Activated CD4-positive, alpha-beta T cell treated with anti-CD3 and anti-CD28 coated beads, Interleukin-2, amount 50 U/mL, for 48 hours (primary cell): ENCODE data around the gene COL4A5.
"Not testable (repeated sequence)": the region's sequence is repeated elsewhere in the genome, so short reads cannot be mapped to it uniquely, and the experiment has no call there.

Experiments used
- DNase-seq, 2 experiments: peaks; one replicate each; pipeline ENCODE4 v3.0.0-alpha.2; 2020

COL4A5 gene

GRCh38 chrX:108439426-108439942, at the start of gene COL4A5:
Gene COL4A5, plus strand, starts transcription at chrX:108439838. Its CDS starts 288 bp downstream, at chrX:108440126.
- no peak for DNase-seq

GRCh38 chrX:108390976-108391717, 48.5 kb upstream of the COL4A5 start:
- DNase-seq: not testable (repeated sequence)

GRCh38 chrX:108396188-108396891, 43.3 kb upstream of the COL4A5 start:
- DNase-seq: no peak

GRCh38 chrX:108396986-108397385, 42.7 kb upstream of the COL4A5 start:
- no peak for DNase-seq

- no peak for DNase-seq
These were observed 41.8 kb upstream of the COL4A5 start for GRCh38 chrX:108397627-108398391.

GRCh38 chrX:108399418-108400165, 40.0 kb upstream of the COL4A5 start:
- no peak for DNase-seq

GRCh38 chrX:108412783-108413182, 26.9 kb upstream of the COL4A5 start:
- no peak for DNase-seq

- DNase-seq: no peak
These were observed 24.5 kb upstream of the COL4A5 start for GRCh38 chrX:108415146-108415545.

- no peak for DNase-seq
These were observed 23.7 kb upstream of the COL4A5 start for GRCh38 chrX:108415891-108416290.

GRCh38 chrX:108417257-108417656, 22.4 kb upstream of the COL4A5 start:
- DNase-seq: no peak

GRCh38 chrX:108419401-108419800, 20.2 kb upstream of the COL4A5 start:
- DNase-seq: no peak

GRCh38 chrX:108420481-108420880, 19.2 kb upstream of the COL4A5 start:
- DNase-seq: no peak

- no peak for DNase-seq
These were observed 13.4 kb upstream of the COL4A5 start for GRCh38 chrX:108426262-108426661.

- DNase-seq: no peak
These were observed 4.4 kb upstream of the COL4A5 start for GRCh38 chrX:108435261-108435660.

- DNase-seq: no peak
These were observed 2.1 kb upstream of the COL4A5 start for GRCh38 chrX:108437349-108438109.

GRCh38 chrX:108438110-108438623, 1.5 kb upstream of the COL4A5 start, which contains the start of gene COL4A6:
Gene COL4A6, minus strand, starts transcription at chrX:108438422. Its CDS starts 226 bp downstream, at chrX:108438196.
- DNase-seq: no peak

- DNase-seq: no peak
These were observed 491 bp downstream of the COL4A5 start for GRCh38 chrX:108439961-108440696.

- DNase-seq: no peak
These were observed 3.3 kb downstream of the COL4A5 start for GRCh38 chrX:108442901-108443464.

- DNase-seq: no peak
These were observed 7.7 kb downstream of the COL4A5 start for GRCh38 chrX:108447303-108447702.

GRCh38 chrX:108453841-108454240, 14.2 kb downstream of the COL4A5 start:
- DNase-seq: no peak
